Panc1 (cell line): ENCODE measurements around the gene SYT9.

Experiments used
- POLR2AphosphoS5 ChIP-seq: IDR thresholded peaks from 2 replicates; pipeline ENCODE4 v1.6.1; 2012; ENCODE audit warnings: mild to moderate bottlenecking, low read depth, low read length, moderate library complexity
- SIN3A ChIP-seq: IDR thresholded peaks from 2 replicates; pipeline ENCODE4 v1.6.1; 2012; ENCODE audit warnings: low read depth, mild to moderate bottlenecking, low read length, moderate library complexity, borderline replicate concordance; ENCODE audit not compliant: insufficient read depth
- TF ChIP-seq, protein P1 (sequence below), 2 experiments: IDR thresholded peaks; 2 replicates each; pipeline ENCODE4 v1.6.1; 2011 to 2012; ENCODE audit warnings: low read depth in 2 of 2, control low read depth in 1 of 2, low read length in 1 of 2, mild to moderate bottlenecking in 1 of 2, moderate library complexity in 1 of 2; ENCODE audit not compliant: insufficient read depth in 1 of 2

DNA sequence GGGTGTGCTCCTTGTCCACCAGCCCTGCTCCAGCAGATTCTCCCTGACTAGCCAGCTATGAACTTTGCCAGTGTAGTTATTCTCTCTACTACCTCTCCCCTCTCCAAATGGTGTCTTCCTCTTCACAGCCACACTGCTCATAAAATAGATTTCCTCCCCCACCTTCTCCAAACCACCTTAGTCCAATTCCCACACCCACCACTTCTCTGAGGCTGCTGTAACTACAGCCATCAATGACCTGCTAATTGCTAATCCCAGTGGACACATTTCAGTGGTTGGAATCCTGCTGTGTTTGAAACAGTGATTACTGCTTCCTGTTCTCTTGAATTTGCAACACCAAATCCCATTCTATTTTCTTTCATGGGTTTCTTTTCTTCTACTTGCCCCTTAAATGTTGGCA is 23.4 kb downstream of the SYT9 start:
- TF ChIP-seq, protein P1, sequence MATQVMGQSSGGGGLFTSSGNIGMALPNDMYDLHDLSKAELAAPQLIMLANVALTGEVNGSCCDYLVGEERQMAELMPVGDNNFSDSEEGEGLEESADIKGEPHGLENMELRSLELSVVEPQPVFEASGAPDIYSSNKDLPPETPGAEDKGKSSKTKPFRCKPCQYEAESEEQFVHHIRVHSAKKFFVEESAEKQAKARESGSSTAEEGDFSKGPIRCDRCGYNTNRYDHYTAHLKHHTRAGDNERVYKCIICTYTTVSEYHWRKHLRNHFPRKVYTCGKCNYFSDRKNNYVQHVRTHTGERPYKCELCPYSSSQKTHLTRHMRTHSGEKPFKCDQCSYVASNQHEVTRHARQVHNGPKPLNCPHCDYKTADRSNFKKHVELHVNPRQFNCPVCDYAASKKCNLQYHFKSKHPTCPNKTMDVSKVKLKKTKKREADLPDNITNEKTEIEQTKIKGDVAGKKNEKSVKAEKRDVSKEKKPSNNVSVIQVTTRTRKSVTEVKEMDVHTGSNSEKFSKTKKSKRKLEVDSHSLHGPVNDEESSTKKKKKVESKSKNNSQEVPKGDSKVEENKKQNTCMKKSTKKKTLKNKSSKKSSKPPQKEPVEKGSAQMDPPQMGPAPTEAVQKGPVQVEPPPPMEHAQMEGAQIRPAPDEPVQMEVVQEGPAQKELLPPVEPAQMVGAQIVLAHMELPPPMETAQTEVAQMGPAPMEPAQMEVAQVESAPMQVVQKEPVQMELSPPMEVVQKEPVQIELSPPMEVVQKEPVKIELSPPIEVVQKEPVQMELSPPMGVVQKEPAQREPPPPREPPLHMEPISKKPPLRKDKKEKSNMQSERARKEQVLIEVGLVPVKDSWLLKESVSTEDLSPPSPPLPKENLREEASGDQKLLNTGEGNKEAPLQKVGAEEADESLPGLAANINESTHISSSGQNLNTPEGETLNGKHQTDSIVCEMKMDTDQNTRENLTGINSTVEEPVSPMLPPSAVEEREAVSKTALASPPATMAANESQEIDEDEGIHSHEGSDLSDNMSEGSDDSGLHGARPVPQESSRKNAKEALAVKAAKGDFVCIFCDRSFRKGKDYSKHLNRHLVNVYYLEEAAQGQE (IDR thresholded peaks at IDR 0.05; ENCODE audit: insufficient read depth in 1 of 2, low read depth in 2 of 2, low read length in 1 of 2), result no peak
- TF ChIP-seq POLR2AphosphoS5 (no peak), SIN3A (no peak)
